OCI-LY1 (cell line): ENCODE results near the gene COL21A1.

Experiments
- EZH2 ChIP-seq: fragments of 200-600 bp; sonication (generic), shearing (Covaris generic); IDR thresholded peaks from 2 replicates; pipeline ENCODE4 v1.8.0; 2017; ENCODE audit warnings: borderline replicate concordance, mixed run types, mild to moderate bottlenecking, antibody characterized with exemption, low read length, moderate library complexity, mixed read lengths
- TF ChIP-seq, protein P1 (sequence below): fragments of 200-600 bp; sonication (generic), shearing (Covaris generic); IDR thresholded peaks from 2 replicates; pipeline ENCODE4 v1.5.1; 2017; ENCODE audit warnings: mild to moderate bottlenecking, antibody characterized with exemption, low read length, moderate library complexity, mixed read lengths

DNA sequence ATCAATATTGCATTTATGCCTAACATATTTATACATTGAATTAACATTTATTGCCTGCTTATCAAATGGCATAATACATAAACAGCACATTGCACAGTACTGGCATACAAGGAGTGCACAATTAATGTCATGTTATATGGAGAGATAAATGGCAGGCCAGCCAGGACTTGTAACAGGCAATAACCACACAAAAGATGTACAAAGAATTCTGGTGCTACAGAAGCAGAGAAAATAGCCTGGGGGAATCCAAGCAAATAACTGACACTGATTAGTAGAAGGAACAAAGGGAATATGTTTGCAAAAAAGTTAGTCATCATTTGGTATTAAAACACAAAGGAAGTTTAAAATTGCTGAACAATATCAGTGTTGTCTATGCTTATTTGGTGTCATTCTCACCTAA is 27.3 kb downstream of the COL21A1 start:
- TF ChIP-seq, protein P1, sequence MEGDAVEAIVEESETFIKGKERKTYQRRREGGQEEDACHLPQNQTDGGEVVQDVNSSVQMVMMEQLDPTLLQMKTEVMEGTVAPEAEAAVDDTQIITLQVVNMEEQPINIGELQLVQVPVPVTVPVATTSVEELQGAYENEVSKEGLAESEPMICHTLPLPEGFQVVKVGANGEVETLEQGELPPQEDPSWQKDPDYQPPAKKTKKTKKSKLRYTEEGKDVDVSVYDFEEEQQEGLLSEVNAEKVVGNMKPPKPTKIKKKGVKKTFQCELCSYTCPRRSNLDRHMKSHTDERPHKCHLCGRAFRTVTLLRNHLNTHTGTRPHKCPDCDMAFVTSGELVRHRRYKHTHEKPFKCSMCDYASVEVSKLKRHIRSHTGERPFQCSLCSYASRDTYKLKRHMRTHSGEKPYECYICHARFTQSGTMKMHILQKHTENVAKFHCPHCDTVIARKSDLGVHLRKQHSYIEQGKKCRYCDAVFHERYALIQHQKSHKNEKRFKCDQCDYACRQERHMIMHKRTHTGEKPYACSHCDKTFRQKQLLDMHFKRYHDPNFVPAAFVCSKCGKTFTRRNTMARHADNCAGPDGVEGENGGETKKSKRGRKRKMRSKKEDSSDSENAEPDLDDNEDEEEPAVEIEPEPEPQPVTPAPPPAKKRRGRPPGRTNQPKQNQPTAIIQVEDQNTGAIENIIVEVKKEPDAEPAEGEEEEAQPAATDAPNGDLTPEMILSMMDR: no peak
- TF ChIP-seq EZH2: no peak
